Aorta (tissue), 5 donors: ENCODE results near the gene SOCS1. TPM values are rescaled to one million over a fixed set of nuclear protein-coding genes. Genes with fewer than 3 reads are reported as not detected.

Source experiments
- ATAC-seq: fragments of 200-7000 bp; cut with Tn5 transposase; one replicate; pipeline ENCODE4 v1.9.1; 2022; ENCODE audit warnings: moderate library complexity; ENCODE audit not compliant: low FRiP score
- DNase-seq, 2 donors: peaks; one replicate each; pipeline ENCODE4 v3.0.0-alpha.2; 2020
- H3K27ac ChIP-seq, 2 donors: one replicate each; pipeline ENCODE4 v1.5.1; 2013; ENCODE audit warnings: low read length in 2 of 2, mild to moderate bottlenecking in 2 of 2, moderate library complexity in 2 of 2, control low read depth in 1 of 2, inconsistent platforms in 1 of 2, low read depth in 1 of 2
- H3K27me3 ChIP-seq, 2 donors: one replicate each; pipeline ENCODE4 v1.6.1; 2013; ENCODE audit warnings: control low read depth in 1 of 2, low read length in 1 of 2, mild to moderate bottlenecking in 1 of 2, moderate library complexity in 1 of 2; ENCODE audit not compliant: insufficient read depth in 2 of 2, control insufficient read depth in 1 of 2
- H3K36me3 ChIP-seq, 2 donors: one replicate each; pipeline ENCODE4 v1.6.1; 2013; ENCODE audit warnings: control low read depth in 1 of 2, low read length in 1 of 2, mild to moderate bottlenecking in 1 of 2; ENCODE audit not compliant: insufficient read depth in 2 of 2, control insufficient read depth in 1 of 2
- H3K4me1 ChIP-seq, 2 donors: one replicate each; pipeline ENCODE4 v1.6.1; 2013; ENCODE audit warnings: low read length in 2 of 2, control low read depth in 1 of 2, mild to moderate bottlenecking in 1 of 2, moderate library complexity in 1 of 2; ENCODE audit not compliant: insufficient read depth in 2 of 2, control insufficient read depth in 1 of 2
- H3K4me3 ChIP-seq, 2 donors: one replicate each; pipeline ENCODE4 v1.5.1; 2013; ENCODE audit warnings: low read length in 2 of 2, control low read depth in 1 of 2, mild to moderate bottlenecking in 1 of 2
- H3K9me3 ChIP-seq: one replicate; pipeline ENCODE4 v1.6.1; 2013; ENCODE audit warnings: mild to moderate bottlenecking, low read length; ENCODE audit not compliant: control insufficient read depth
- WGBS, 2 donors: extraction: QIAGEN DNeasy Blood & Tissue Kit; methylation state at CpG; one replicate each; pipeline ENCODE4 v1.1.7; 2013; 5-methylcytosine and 5-hydroxymethylcytosine counted together
- intact Hi-C, 2 donors: fragments of 100-400 bp; cut with DNase I; formaldehyde crosslinking; loops; one replicate each; pipeline versions ENCODE4 v1.14.2 to v1.15.0; 2022
- polyA plus RNA-seq, 2 donors: library from polyadenylated mRNA; stranded (reverse); fragments of 200-250 nt; gene quantifications; one replicate each; pipeline ENCODE4 v1.2.3, GENCODE V29; 2013
- total RNA-seq, 2 donors: library from RNA; stranded (reverse); fragmentation: NEBNext Ultra II Directional; extraction: Animal tissue kit (Norgen Biotek cat#: 25700); gene quantifications; one replicate each; pipeline ENCODE4 v1.2.1, GENCODE V29; 2021
- donor health status: healthy with polysubstance abuse.
- donor health status: Bipolar disorder and iron deficiency.
- donor health status: DM: no; HTN: no; CAD: no.
- donor health status: DM: no; HTN: no; CAD: no.
- donor health status: DM: yes; HTN: yes; CAD: no.

Gene SOCS1
- total and polyA plus RNA-seq, 4 donors: 1.5 to 6.4 (median 3.5) TPM

DNA sequence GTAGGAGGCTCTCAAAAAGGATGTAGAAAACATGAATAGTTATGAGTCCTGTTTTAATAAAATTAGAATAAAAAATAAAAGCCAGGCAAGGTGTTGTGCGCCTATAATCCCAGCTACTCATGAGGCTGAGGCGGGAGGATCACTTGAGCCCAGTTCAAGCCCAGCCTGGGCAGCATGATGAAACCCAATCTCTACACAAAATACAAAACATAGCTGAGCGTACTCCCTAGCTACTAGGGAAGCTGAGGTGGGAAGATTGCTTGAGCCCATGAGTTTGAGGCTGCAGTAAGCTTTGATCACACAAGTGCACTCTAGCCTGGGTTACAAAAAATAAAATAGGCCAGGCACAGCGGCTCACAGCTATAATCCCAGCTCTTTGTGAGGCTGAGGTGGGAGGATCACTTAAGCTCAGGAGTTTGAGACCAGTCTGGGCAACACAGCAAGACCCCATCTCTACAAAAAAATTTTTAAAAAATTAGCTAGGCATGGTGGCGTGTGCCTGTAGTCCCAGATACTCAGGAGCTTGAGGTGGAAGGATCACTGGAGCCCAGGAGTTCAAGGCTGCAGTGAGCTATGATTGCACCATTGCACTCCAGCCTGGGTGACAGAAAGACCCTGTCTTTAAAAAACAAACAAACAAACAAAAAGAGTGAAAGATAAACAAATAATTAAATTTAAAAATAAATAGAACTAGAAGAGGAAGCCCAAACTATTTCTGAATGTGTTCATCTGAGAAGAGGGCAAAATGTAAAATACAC lies 42.3 kb upstream of the SOCS1 start:
- no peaks in the 10 kb centered on the region for H3K36me3 ChIP-seq
- H3K4me3 ChIP-seq: no peak overlapping the region
- ATAC-seq: no peak
- whole genome bisulfite sequencing, 2 donors: 86 to 93% methylated on average over 5 of the region's 5 CpGs
- no peaks in the 10 kb centered on the region for H3K27me3 ChIP-seq
- H3K9me3 ChIP-seq: no peaks in the 10 kb centered on the region
- DNase-seq: no peak
- intact Hi-C loops: no loop called here
- H3K4me1 ChIP-seq: no peaks in the 10 kb centered on the region
- H3K27ac ChIP-seq: no peak overlapping the region

GRCh38 chr16:11297492-11298142 lies 41.6 kb upstream of the SOCS1 start:
- WGBS, 2 donors: 7 to 8% methylated on average over 16 to 19 of the region's 19 CpGs
- peak; percentile 88 to 90 for DNase-seq
- intact Hi-C loops: no loop called here

GRCh38 chr16:11296706-11297491 lies 40.9 kb upstream of the SOCS1 start:
- no peak for ATAC-seq
- Histone ChIP-seq H3K36me3 (no peaks in the 10 kb centered on the region), H3K4me1 (no peaks in the 10 kb centered on the region), H3K4me3 (no peak overlapping the region), H3K27ac (no peak overlapping the region), H3K9me3 (no peaks in the 10 kb centered on the region), H3K27me3 (no peaks in the 10 kb centered on the region)
- 33 to 43% methylated on average over 10 of the region's 10 CpGs for WGBS, 2 donors
- intact Hi-C loops: no loop called here
- DNase-seq: no peak

More at GRCh38 chr16:11297492-11298142, 41.6 kb upstream of the SOCS1 start:
- no peaks in the 10 kb centered on the region for H3K4me1 ChIP-seq
- ATAC-seq: peak; percentile 89
- no peaks in the 10 kb centered on the region for H3K36me3 ChIP-seq
- no peaks in the 10 kb centered on the region for H3K27me3 ChIP-seq
- H3K4me3 ChIP-seq: no peak overlapping the region
- H3K27ac ChIP-seq: no peak overlapping the region
- H3K9me3 ChIP-seq: no peaks in the 10 kb centered on the region

DNA sequence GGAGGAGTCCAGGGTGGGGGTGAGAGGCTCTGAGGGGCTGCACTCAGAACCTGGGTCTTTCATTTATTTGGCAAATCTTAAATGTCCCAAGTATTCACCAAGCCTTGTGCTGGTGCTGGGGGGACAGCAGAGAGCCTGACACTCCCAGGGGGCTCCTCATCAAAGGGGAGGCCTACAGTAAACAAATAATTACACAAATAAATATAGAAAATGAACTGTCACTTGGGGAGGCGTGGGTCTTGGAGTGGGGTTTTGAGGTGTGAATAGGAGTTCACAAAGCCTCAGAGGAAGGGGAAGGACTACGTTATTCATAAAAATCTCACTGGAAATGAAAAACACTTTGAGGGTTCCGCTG lies 40.3 kb upstream of the SOCS1 start:
- Histone ChIP-seq H3K9me3 (no peaks in the 10 kb centered on the region), H3K27me3 (no peaks in the 10 kb centered on the region), H3K27ac (no peak overlapping the region), H3K36me3 (no peaks in the 10 kb centered on the region), H3K4me3 (no peak overlapping the region), H3K4me1 (no peaks in the 10 kb centered on the region)
- WGBS, 2 donors: 61 to 69% methylated on average over 3 of the region's 3 CpGs
- DNase-seq: no peak
- no peak for ATAC-seq
- intact Hi-C loops: no loop called here

- H3K4me3 ChIP-seq: no peak overlapping the region
- no peaks in the 10 kb centered on the region for H3K9me3 ChIP-seq
- WGBS, 2 donors: 89 to 92% methylated on average over 4 of the region's 4 CpGs
- no peak for DNase-seq
- no peak overlapping the region for H3K27ac ChIP-seq
- no peak for ATAC-seq
- H3K4me1 ChIP-seq: no peaks in the 10 kb centered on the region
- H3K27me3 ChIP-seq: no peaks in the 10 kb centered on the region
- intact Hi-C loops: no loop called here
- H3K36me3 ChIP-seq: no peaks in the 10 kb centered on the region
These were observed 39.7 kb upstream of the SOCS1 start for GRCh38 chr16:11295672-11296071.

GRCh38 chr16:11292076-11292748 lies 36.2 kb upstream of the SOCS1 start:
- Histone ChIP-seq H3K4me3 (no peak overlapping the region), H3K36me3 (no peaks in the 10 kb centered on the region), H3K27ac (no peak overlapping the region), H3K27me3 (no peaks in the 10 kb centered on the region), H3K9me3 (no peaks in the 10 kb centered on the region), H3K4me1 (no peaks in the 10 kb centered on the region)
- ATAC-seq (no peak), DNase-seq (no peak)
- intact Hi-C loops: no loop called here
- 89 to 92% methylated on average over 7 of the region's 7 CpGs for WGBS, 2 donors

DNA sequence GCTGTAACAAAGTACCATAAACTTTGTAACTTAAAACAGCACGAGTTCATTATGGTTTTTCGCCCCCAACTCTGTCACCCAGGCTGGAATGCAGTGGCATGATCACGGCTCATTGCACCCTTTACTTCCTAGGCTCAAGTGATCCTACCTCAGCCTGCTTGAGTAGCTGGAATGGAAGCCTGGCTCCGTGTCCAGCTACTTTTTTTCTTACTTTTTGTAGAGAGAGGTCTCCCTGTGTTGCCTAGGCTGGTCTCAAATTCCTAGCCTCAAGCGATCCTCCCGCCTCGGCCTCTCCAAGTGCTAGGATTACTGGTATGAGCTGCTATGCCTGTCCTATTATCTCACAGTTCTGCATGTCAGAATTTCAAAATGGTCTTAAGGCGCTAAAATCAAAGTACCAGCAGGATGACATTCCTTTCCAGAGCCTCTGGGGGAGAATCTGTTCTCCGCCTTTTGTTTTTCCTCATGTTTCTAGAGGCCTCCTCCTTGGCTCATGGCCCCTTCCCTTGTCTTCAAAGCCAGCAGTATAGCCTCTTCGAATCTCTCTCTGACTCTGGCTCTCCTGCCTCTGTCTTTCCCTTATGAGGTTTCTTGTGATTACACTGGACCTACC lies 35.2 kb upstream of the SOCS1 start:
- Histone ChIP-seq H3K4me1 (no peaks in the 10 kb centered on the region), H3K27ac (no peak overlapping the region), H3K27me3 (no peaks in the 10 kb centered on the region), H3K9me3 (no peaks in the 10 kb centered on the region), H3K4me3 (no peak overlapping the region), H3K36me3 (no peaks in the 10 kb centered on the region)
- WGBS, 2 donors: 79 to 80% methylated on average over 10 of the region's 10 CpGs
- intact Hi-C loops: no loop called here
- DNase-seq: no peak
- ATAC-seq: no peak

DNA sequence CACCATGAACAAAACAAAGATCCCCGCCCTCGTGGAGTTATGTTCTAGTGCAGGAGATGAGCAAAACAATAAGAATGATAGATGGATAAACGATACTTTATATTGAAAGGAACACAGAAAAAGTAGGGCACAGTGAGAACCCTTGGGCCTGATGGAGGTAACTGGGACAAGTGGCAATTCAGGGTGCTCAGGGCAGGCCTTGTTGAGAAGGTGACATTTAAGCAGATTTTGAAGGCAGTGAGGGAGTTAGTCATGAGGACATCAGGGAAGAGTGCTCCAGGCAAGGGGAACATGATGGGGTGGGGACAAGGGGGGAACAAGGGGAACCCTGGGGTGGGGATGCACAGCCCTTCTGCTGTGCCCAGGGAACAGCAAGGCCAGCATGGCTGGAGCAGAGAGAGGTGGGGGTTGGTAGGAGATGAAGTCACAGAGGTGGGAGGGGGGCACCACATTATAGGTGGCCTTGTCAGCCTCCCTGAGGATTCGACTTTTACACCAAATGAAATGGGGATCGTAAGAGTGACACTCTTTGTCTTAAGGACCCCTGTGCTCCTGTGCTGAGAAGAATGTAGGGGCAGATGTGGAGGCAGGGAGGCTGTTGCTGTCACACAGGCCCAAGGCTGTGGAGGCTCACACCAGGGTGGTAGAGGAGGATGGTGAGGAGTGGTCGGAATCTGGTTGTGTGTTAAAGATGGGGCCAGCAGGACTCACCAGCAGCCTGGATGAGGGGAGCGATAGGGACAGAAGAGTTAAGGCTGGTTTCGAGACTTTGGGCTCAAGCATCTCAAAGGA lies 34.3 kb upstream of the SOCS1 start:
- DNase-seq: no peak
- ATAC-seq: no peak
- Histone ChIP-seq H3K27ac (no peak overlapping the region), H3K4me3 (no peak overlapping the region), H3K27me3 (no peaks in the 10 kb centered on the region), H3K4me1 (no peaks in the 10 kb centered on the region), H3K36me3 (no peaks in the 10 kb centered on the region), H3K9me3 (no peaks in the 10 kb centered on the region)
- intact Hi-C loops: no loop called here
- WGBS, 2 donors: 96 to 97% methylated on average over 8 of the region's 8 CpGs
